Measurements from ENCODE around the gene TMEM94. TPM values are rescaled to one million over a fixed set of nuclear protein-coding genes. Genes with fewer than 3 reads are reported as not detected.
"Not testable (repeated sequence)": the region's sequence is repeated elsewhere in the genome, so short reads cannot be mapped to it uniquely, and the experiment has no call there.

Gene TMEM94
- total RNA-seq, 1 donor from 2014 or later, result 86.4 TPM

DNA sequence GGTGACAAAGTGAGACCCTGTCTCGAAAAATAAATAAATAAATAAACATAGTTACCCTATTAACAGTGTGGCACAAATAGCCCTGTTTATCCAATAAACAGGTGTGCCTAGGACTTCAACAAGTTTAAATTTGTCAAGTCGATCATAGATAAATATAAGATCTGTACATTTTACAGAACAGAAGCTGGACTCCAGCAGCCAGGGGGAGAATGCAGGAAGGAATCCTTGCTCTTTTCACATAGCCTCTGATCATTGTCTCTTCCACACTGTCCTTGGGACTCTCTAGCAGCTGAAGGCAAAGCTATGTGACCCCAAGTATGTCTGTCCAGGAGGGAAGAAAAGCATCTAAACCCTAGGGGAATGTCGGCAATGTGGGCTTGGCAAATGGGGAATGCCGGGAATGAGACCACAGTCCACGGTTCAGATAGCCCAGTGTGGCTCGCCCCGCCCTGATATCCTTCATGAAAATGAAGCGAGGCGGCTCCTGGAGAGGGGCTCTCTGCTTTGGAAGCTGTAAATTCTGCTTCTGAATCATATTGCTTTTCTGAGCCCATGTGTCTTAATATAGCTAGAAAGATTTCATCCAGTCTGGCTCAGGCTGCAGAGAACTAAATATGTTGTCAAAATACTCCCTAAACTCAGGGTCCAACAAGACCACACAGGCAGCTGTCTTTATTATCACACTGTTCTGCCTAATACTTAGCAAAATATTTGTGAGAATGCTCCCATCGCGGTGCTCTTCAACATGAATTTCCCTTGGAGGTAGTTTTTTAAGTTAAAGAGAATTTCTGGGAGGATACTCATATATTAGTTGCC, 26.1 kb upstream of the TMEM94 start:
- Histone ChIP-seq H3K4me3 (ENCODE audit: low read depth, low read length) (no peak overlapping the region), H3K27me3 (ENCODE audit: control insufficient read depth, insufficient read depth, low read length) (no peaks in the 10 kb centered on the region), H3K36me3 (ENCODE audit: control insufficient read depth, insufficient read depth, low read length) (no peaks in the 10 kb centered on the region)
- DNase-seq (ENCODE audit: low read depth), result peak; percentile 77
- TF ChIP-seq, protein P1, sequence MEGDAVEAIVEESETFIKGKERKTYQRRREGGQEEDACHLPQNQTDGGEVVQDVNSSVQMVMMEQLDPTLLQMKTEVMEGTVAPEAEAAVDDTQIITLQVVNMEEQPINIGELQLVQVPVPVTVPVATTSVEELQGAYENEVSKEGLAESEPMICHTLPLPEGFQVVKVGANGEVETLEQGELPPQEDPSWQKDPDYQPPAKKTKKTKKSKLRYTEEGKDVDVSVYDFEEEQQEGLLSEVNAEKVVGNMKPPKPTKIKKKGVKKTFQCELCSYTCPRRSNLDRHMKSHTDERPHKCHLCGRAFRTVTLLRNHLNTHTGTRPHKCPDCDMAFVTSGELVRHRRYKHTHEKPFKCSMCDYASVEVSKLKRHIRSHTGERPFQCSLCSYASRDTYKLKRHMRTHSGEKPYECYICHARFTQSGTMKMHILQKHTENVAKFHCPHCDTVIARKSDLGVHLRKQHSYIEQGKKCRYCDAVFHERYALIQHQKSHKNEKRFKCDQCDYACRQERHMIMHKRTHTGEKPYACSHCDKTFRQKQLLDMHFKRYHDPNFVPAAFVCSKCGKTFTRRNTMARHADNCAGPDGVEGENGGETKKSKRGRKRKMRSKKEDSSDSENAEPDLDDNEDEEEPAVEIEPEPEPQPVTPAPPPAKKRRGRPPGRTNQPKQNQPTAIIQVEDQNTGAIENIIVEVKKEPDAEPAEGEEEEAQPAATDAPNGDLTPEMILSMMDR (IDR thresholded peaks at IDR 0.05; ENCODE audit: insufficient read depth, low read length, poor library complexity, severe bottlenecking), result no peak

DNA sequence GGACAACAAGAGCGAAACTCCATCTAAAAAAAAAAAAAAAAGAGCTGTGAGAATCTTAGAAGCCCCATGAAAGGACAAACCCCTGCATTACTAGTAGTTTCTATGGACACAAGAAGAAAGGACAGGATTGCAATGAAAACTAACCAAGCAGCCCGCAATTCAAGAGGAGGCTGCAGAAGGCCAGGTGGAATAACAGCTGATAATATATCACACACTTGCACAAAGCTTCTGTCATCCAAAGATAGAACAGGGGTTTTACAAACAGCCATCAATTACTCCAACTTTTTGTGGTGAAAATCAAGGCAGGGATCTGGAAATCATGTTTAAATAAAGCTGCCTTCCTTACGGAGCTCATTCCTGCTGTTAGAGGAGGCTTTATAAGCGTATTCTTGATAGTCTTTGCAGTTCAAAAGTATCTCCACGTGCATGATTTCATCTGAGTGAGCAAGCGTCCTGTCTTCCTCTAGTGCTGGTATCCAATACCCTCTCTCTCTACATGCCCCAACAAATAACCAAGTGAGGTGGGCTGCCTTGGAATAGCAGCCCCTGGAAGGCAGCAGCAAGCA, 23.1 kb upstream of the TMEM94 start:
- Histone ChIP-seq H3K27me3 (ENCODE audit: control insufficient read depth, insufficient read depth, low read length) (no peaks in the 10 kb centered on the region), H3K4me3 (ENCODE audit: low read depth, low read length) (no peak overlapping the region), H3K36me3 (ENCODE audit: control insufficient read depth, insufficient read depth, low read length) (no peaks in the 10 kb centered on the region)
- TF ChIP-seq, protein P1 (IDR thresholded peaks at IDR 0.05; ENCODE audit: insufficient read depth, low read length, poor library complexity, severe bottlenecking), result no peak
- no peak for DNase-seq (ENCODE audit: low read depth)

DNA sequence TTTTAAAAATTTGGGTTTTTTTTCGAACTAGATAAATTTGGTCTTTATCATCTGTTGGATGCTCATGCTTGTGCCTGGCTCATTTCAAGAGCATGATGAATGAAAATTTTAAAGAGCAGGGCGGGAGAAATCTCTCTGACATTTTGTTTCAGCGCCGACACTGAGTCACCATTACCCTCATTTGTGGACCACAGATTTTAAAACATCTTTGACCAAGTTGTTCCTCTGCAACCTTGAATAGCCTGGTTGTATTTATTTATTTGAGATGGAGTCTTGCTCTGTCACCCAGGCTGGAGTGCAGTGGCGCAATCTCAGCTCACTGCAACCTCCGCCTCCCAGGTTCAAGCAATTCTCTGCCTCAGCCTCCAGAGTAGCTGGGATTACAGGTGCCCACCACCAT, 22.0 kb upstream of the TMEM94 start:
- not testable (repeated sequence) for H3K27me3 ChIP-seq (ENCODE audit: control insufficient read depth, insufficient read depth, low read length); DNase-seq (ENCODE audit: low read depth); H3K36me3 ChIP-seq (ENCODE audit: control insufficient read depth, insufficient read depth, low read length); H3K4me3 ChIP-seq (ENCODE audit: low read depth, low read length)

DNA sequence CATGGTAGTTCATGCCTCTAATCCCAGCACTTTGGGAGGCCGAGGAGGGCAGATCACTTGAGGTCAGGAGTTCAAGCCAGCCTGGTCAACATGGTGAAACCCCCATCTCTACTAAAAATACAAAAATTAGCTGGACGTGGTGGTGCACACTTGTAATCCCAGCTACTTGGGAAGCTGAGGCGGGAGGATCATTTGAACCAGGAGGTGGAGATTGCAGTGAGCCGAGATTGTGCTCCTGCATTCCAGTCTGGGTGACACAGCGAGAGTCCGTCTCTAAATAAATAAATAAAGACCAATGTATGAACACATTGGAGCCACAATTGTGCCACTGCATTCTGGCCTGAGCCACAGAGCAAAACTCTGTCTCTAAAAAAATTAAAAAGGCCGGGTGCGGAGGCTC, 19.0 kb upstream of the TMEM94 start:
- H3K27me3 ChIP-seq (ENCODE audit: control insufficient read depth, insufficient read depth, low read length); DNase-seq (ENCODE audit: low read depth); H3K36me3 ChIP-seq (ENCODE audit: control insufficient read depth, insufficient read depth, low read length); H3K4me3 ChIP-seq (ENCODE audit: low read depth, low read length): not testable (repeated sequence)

DNA sequence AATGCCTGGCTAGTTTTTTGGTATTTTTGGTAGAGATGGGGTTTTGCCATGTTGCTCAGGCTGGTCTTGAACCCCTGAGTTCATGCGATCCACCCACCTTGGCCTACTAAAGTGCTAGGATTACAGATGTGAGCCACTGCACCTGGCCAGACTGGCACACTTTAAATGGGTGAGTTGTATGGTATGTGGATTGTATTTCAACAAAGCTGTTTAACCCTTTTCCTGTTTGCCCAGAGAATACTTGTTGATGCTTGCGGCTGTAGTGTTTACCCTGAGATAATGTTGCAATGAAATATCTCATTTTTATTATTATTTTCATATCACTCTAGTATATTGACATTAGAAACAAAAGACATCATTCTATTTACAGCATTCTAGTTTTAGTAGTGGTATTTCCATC, 17.1 kb upstream of the TMEM94 start:
- Histone ChIP-seq H3K27me3 (ENCODE audit: control insufficient read depth, insufficient read depth, low read length) (no peaks in the 10 kb centered on the region), H3K36me3 (ENCODE audit: control insufficient read depth, insufficient read depth, low read length) (no peaks in the 10 kb centered on the region), H3K4me3 (ENCODE audit: low read depth, low read length) (no peak overlapping the region)
- DNase-seq (ENCODE audit: low read depth), result no peak
- TF ChIP-seq, protein P1 (IDR thresholded peaks at IDR 0.05; ENCODE audit: insufficient read depth, low read length, poor library complexity, severe bottlenecking), result no peak

DNA sequence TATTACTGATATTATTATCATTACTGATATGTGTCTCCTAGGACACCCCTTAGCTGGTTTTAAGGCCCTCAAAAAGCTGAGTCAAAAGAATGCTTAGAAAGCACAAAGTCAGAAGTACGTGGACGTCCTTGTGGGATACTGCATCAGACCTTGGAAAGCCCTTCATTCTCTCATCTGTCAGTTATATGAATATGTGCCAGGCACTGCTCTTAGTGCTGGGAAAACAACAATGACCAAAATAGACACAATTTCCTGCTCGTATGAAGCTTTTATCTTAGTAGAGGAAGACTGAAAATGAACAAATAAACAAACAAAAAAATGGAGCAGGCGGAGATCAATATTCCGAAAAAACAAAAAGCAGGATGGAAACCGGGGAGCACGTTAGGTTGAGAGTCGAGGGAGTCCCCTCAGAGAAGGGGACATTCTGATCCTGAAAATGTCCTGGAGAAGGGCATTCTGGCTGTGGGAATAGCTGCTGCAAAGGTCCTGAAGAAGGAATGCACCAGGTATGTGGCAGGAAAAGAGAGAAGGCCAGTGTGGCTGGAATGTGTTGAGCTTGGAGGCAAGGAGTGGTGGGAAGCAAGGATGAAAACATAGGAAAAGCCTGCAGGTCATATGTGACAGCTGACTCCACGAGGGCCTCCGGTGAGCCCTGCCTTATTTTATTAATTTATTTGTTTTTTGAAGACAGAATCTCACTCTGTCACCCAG, 15.5 kb upstream of the TMEM94 start:
- Histone ChIP-seq H3K27me3 (ENCODE audit: control insufficient read depth, insufficient read depth, low read length) (no peaks in the 10 kb centered on the region), H3K36me3 (ENCODE audit: control insufficient read depth, insufficient read depth, low read length) (no peaks in the 10 kb centered on the region), H3K4me3 (ENCODE audit: low read depth, low read length) (no peak overlapping the region)
- no peak for DNase-seq (ENCODE audit: low read depth)
- TF ChIP-seq, protein P1 (IDR thresholded peaks at IDR 0.05; ENCODE audit: insufficient read depth, low read length, poor library complexity, severe bottlenecking), result no peak

All from kidney epithelial cell (primary cell).